Activated CD8-positive, alpha-beta T cell treated with anti-CD3 and anti-CD28 coated beads for 36 hours (primary cell): Measurements from ENCODE around the gene RBP4. TPM values are rescaled to one million over a fixed set of nuclear protein-coding genes. Genes with fewer than 3 reads are reported as not detected.

Experiments
- ATAC-seq: fragments of 200-7000 bp; cut with Tn5 transposase; one replicate; pipeline ENCODE4 v1.10.0; 2021; ENCODE audit warnings: mild to moderate bottlenecking, moderate library complexity
- CTCF ChIA-PET: fragments of 350-600 bp; sonication (Branson Sonifier 250); formaldehyde crosslinking; loops from one replicate; lab custom pipeline; 2021; ENCODE audit warnings: antibody characterized with exemption; lab: Charles Lee
- POLR2A ChIA-PET: fragments of 350-600 bp; sonication (Branson Sonifier 250); formaldehyde crosslinking; loops from one replicate; lab custom pipeline; 2021; ENCODE audit warnings: antibody characterized with exemption; lab: Charles Lee
- DNase-seq: peaks from one replicate; pipeline ENCODE4 v3.0.0-alpha.2; 2020
- H3K27ac Mint-ChIP-seq: one replicate; pipeline ENCODE4 v1.8.0; 2021; ENCODE audit warnings: mild to moderate bottlenecking, mixed read lengths
- H3K27me3 Mint-ChIP-seq: one replicate; pipeline ENCODE4 v1.8.0; 2021; ENCODE audit warnings: mixed read lengths
- H3K36me3 Mint-ChIP-seq: one replicate; pipeline ENCODE4 v1.8.0; 2021; ENCODE audit warnings: low read depth, mixed read lengths
- H3K4me1 Mint-ChIP-seq: one replicate; pipeline ENCODE4 v1.8.0; 2021; ENCODE audit warnings: low read depth, mixed read lengths
- H3K4me3 Mint-ChIP-seq: one replicate; pipeline ENCODE4 v1.8.0; 2021; ENCODE audit warnings: mild to moderate bottlenecking, moderate library complexity, mixed read lengths
- H3K9me3 Mint-ChIP-seq: one replicate; pipeline ENCODE4 v1.8.0; 2021; ENCODE audit warnings: mixed read lengths
- intact Hi-C: fragments of 100-400 bp; cut with micrococcal nuclease; formaldehyde crosslinking; loops from one replicate; pipeline ENCODE4 v1.10.0; 2022
- total RNA-seq, 2 experiments: library from RNA; stranded (reverse); gene quantifications; one replicate each; pipeline ENCODE4 v1.2.3, GENCODE V29; 2021
- TF ChIP-seq, protein P1 (sequence below): fragments of 200-600 bp; IDR thresholded peaks from one replicate; pipeline ENCODE4 v1.8.0; 2022; ENCODE audit warnings: antibody characterized with exemption, mild to moderate bottlenecking

RBP4 gene
- total RNA-seq, 2 experiments from 2014 or later: not detected

DNA sequence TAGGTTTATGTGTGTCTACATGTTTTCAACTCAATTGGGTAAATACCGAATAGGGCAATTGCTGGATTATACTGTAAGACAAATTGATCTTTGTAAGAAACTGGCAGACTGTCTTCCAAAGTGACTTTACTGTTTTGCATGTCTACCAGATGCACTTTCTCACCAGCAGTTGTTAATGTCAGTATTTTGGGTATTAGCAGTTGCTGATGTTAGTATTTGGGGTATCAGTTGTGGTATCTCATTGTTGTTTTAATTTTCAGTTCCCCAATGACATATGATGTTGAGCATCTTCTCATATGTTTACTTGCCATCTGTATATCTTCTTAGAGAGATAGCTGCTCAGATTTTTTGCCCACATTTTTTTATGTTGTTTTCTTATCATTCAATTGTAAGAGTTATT, 21.9 kb upstream of the RBP4 start:
- no peaks in the 10 kb centered on the region for H3K36me3 Mint-ChIP-seq
- ChIA-PET CTCF (no interaction called here), POLR2A (no interaction called here)
- intact Hi-C loops: no loop called here
- no peak overlapping the region for H3K27ac Mint-ChIP-seq
- TF ChIP-seq, protein P1, sequence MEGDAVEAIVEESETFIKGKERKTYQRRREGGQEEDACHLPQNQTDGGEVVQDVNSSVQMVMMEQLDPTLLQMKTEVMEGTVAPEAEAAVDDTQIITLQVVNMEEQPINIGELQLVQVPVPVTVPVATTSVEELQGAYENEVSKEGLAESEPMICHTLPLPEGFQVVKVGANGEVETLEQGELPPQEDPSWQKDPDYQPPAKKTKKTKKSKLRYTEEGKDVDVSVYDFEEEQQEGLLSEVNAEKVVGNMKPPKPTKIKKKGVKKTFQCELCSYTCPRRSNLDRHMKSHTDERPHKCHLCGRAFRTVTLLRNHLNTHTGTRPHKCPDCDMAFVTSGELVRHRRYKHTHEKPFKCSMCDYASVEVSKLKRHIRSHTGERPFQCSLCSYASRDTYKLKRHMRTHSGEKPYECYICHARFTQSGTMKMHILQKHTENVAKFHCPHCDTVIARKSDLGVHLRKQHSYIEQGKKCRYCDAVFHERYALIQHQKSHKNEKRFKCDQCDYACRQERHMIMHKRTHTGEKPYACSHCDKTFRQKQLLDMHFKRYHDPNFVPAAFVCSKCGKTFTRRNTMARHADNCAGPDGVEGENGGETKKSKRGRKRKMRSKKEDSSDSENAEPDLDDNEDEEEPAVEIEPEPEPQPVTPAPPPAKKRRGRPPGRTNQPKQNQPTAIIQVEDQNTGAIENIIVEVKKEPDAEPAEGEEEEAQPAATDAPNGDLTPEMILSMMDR: no peak
- DNase-seq (no peak), ATAC-seq (no peak)
- H3K9me3 Mint-ChIP-seq: no peaks in the 10 kb centered on the region
- H3K4me1 Mint-ChIP-seq: no peaks in the 10 kb centered on the region
- no peak overlapping the region for H3K4me3 Mint-ChIP-seq
- no peaks in the 10 kb centered on the region for H3K27me3 Mint-ChIP-seq

- no peaks in the 10 kb centered on the region for H3K36me3 Mint-ChIP-seq
Observed at GRCh38 chr10:93620925-93621324, 19.9 kb upstream of the RBP4 start.

GRCh38 chr10:93615576-93616235, 14.7 kb upstream of the RBP4 start:
- Mint-ChIP-seq H3K4me1 (no peaks in the 10 kb centered on the region), H3K36me3 (no peaks in the 10 kb centered on the region), H3K27ac (no peak overlapping the region), H3K4me3 (no peak overlapping the region), H3K27me3 (peaks cover 2% of the 10 kb centered on the region), H3K9me3 (no peaks in the 10 kb centered on the region)
- TF ChIP-seq, protein P1: no peak
- intact Hi-C loops: no loop called here
- ATAC-seq (no peak), DNase-seq (no peak)
- CTCF ChIA-PET: no interaction called here
- POLR2A ChIA-PET: no interaction called here

More at GRCh38 chr10:93620925-93621324, 19.9 kb upstream of the RBP4 start:
- ATAC-seq: no peak
- Mint-ChIP-seq H3K4me3 (no peak overlapping the region), H3K27me3 (peaks cover 2% of the 10 kb centered on the region), H3K9me3 (no peaks in the 10 kb centered on the region), H3K4me1 (no peaks in the 10 kb centered on the region), H3K27ac (no peak overlapping the region)
- ChIA-PET CTCF (no interaction called here), POLR2A (no interaction called here)
- no peak for DNase-seq
- TF ChIP-seq, protein P1: no peak
- intact Hi-C loops: no loop called here

GRCh38 chr10:93614101-93614825, 13.2 kb upstream of the RBP4 start:
- TF ChIP-seq, protein P1: no peak
- H3K4me3 Mint-ChIP-seq: no peak overlapping the region
- ATAC-seq (no peak), DNase-seq (no peak)
- intact Hi-C loops: no loop called here
- H3K9me3 Mint-ChIP-seq: no peaks in the 10 kb centered on the region
- H3K36me3 Mint-ChIP-seq: no peaks in the 10 kb centered on the region
- H3K27me3 Mint-ChIP-seq: peaks cover 2% of the 10 kb centered on the region
- ChIA-PET POLR2A (no interaction called here), CTCF (no interaction called here)
- no peaks in the 10 kb centered on the region for H3K4me1 Mint-ChIP-seq
- H3K27ac Mint-ChIP-seq: no peak overlapping the region

DNA sequence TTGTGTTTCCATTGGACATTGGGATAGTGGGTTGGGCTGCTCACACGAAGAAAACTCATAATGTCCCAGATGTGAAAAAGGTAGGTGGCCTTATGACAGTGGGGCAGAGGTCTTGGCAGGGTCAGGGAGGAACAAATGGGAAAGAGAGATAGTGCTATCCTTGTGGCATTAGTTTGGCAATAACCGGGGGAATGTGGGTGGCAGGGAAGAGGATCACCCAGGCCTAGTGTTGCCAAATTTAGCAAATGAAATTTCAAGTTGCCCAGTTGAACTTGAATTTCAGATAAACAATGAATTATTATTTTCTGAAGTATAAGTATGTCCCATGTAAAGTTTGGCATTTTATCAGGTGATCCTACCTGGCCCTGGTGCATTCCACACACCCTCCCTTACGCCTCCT, 12.1 kb upstream of the RBP4 start:
- DNase-seq (no peak), ATAC-seq (no peak)
- H3K27me3 Mint-ChIP-seq: peaks cover 6% of the 10 kb centered on the region
- no peaks in the 10 kb centered on the region for H3K4me1 Mint-ChIP-seq
- TF ChIP-seq, protein P1: no peak
- no peak overlapping the region for H3K27ac Mint-ChIP-seq
- intact Hi-C loops: no loop called here
- POLR2A ChIA-PET: no interaction called here
- no peaks in the 10 kb centered on the region for H3K9me3 Mint-ChIP-seq
- CTCF ChIA-PET: no interaction called here
- no peaks in the 10 kb centered on the region for H3K36me3 Mint-ChIP-seq
- H3K4me3 Mint-ChIP-seq: no peak overlapping the region
